GM19455 (cell line): Measurements from ENCODE around the gene SRGAP1.
"Not testable (repeated sequence)": the region's sequence is repeated elsewhere in the genome, so short reads cannot be mapped to it uniquely, and the experiment has no call there.

Experiments used
- ATAC-seq: cut with Tn5 transposase; IDR thresholded peaks from one replicate; pipeline ENCODE4 v1.9.1; 2021; ENCODE audit not compliant: unreplicated experiment

The SRGAP1 gene

GRCh38 chr12:64001439-64001838, 156.9 kb downstream of the SRGAP1 start:
- ATAC-seq = no peak

DNA sequence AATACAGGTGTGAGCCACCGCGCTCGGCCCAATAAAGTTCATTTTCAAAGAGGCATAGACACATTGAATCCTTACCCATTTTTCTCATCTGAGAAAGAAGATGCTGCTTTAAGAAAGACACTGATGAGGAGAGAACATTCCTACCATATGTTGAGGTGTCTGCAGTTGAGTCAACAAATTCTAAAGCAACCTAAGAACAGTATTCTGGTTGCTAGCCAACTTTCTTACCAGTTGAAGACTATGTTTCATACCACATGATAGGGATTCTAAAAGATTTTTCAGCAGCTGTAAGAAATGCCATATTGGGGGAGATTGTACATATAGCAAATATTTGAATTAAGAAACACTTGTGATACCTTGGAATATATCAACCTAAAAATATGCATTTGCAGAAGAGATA, 160.1 kb downstream of the SRGAP1 start:
- ATAC-seq = no peak

GRCh38 chr12:64006211-64006825, 161.8 kb downstream of the SRGAP1 start:
- no peak for ATAC-seq

GRCh38 chr12:64007853-64008252, 163.4 kb downstream of the SRGAP1 start:
- ATAC-seq = no peak

DNA sequence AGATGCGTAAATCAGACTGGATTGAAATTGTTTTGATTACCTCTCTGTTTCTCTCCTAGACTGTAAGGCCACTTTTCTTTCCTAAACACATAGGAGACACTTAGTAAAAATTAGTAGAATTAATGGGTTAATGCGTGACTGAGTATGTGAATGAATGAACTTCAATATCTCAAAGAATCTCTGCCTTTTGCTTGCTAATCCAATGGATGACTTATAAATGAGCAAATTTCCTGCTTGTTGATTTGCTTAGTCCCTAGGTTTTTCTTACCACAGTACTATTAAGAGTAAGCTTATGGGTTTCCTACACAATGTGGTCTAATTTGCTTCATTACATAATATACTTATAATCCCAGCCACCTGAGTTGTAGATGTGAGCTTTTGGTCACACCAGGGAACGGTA, 164.1 kb downstream of the SRGAP1 start:
- ATAC-seq = no peak

- ATAC-seq = peak; percentile 46
Measured at GRCh38 chr12:64009321-64010068, 165.0 kb downstream of the SRGAP1 start.

DNA sequence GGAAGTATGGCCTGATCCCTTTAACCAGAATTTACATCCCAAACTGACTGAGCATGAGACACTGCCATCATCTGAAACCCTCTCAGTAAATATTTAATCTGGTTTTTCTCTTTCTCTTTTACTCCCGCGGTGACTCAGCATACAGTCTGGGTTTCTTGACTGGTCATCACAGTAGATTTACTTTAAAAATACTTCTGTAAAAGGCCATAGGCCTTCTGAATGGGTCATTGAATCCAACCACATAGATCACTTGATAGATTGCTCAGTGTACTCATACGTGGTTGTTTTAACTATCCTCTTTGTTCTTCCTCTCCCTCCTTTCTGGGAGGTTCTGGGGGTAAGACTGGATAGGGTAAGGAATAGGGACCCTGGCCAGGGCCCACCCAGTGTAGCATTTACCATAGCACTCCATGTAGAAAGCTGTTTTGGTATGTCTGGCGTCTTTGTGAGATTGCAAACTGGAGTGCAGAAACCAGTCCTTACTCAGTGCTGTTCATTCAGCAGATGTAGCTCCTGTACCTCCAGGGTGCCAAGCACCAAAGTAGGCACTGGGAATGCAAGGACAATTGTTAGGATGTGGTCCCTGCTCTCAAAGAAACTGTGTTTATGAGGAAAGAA, 165.7 kb downstream of the SRGAP1 start:
- ATAC-seq = peak; percentile 60

- no peak for ATAC-seq
Measured at GRCh38 chr12:64016521-64016920, 172.0 kb downstream of the SRGAP1 start.

DNA sequence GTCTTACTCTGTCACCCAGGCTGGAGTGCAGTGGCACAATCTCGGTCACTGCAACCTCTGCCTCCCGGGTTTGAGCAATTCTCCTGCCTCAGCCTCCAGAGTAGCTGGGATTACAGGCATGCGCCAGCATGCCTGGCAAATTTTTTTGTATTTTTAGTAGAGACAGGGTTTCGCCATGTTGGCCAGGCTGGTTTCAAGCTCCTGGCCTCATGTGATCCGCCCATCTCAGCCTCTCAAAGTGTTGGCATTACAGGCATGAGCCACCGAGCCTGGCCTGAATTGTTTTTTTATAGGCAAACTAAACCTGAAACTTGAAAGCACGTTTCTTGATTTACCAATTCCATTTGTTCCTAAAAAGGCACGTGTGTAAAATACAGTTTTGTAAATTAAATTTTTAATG, 173.6 kb downstream of the SRGAP1 start:
- not testable (repeated sequence) for ATAC-seq

- ATAC-seq = no peak
Measured at GRCh38 chr12:64018524-64018923, 174.0 kb downstream of the SRGAP1 start.

- no peak for ATAC-seq
Measured at GRCh38 chr12:64019101-64019500, 174.6 kb downstream of the SRGAP1 start.

- ATAC-seq = no peak
Measured at GRCh38 chr12:64019654-64020053, 175.2 kb downstream of the SRGAP1 start.

DNA sequence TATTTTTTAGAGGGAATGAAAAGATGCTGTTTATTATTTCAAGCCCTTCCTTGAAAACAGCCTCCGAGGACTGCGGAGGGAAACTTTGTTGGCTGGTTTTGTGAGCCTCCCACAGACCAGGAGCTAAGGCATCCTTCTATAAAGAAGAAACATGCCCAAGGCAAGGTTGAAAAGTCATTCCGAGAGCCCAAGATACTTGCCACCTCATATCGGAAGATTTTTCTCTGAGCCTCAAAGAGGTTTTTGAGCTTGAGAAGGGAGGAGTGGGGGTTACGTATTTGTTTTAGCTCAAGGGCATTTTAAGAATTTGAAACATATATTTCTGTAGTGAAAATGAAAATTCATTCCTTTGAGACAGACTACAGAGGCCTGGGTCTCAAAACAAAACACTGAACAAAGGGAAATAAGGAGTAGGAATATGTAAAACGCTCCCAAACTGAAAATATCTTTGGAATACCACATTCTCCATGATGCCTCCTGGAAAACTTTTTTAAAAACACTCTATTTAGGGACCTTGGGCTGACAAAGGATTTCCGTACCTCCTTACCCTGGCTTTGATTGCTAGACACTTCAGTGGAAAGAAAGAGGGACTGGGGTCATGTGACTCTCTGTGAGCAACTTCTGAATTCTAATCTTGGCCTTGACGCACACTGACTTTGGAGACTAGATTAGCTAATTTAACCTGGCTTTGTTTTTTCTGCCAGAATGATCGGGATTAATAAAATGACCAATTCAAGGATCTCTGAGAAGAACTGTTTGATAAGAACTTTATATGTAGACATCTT, 180.9 kb downstream of the SRGAP1 start:
- no peak for ATAC-seq

DNA sequence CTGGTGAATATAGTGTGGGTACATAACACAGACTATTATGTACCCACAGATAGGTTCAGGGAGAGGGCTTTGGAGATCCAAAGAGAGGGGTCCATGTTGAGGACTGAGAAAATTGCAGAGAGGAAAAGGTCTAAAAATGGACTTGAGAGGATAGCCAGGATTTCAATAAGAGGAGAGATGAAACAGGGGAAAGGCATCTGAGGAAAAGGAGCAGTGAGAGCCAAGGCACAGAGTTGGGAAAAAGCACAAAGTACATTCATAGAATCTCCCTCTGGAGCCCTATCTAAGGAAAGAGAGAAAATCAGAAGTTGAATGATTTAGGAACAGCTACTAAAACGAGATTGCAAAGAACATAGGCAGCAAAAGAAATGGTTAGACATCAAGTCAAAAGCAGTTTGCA, 182.8 kb downstream of the SRGAP1 start:
- no peak for ATAC-seq

- ATAC-seq = no peak
Measured at GRCh38 chr12:64028541-64028940, 184.0 kb downstream of the SRGAP1 start.

DNA sequence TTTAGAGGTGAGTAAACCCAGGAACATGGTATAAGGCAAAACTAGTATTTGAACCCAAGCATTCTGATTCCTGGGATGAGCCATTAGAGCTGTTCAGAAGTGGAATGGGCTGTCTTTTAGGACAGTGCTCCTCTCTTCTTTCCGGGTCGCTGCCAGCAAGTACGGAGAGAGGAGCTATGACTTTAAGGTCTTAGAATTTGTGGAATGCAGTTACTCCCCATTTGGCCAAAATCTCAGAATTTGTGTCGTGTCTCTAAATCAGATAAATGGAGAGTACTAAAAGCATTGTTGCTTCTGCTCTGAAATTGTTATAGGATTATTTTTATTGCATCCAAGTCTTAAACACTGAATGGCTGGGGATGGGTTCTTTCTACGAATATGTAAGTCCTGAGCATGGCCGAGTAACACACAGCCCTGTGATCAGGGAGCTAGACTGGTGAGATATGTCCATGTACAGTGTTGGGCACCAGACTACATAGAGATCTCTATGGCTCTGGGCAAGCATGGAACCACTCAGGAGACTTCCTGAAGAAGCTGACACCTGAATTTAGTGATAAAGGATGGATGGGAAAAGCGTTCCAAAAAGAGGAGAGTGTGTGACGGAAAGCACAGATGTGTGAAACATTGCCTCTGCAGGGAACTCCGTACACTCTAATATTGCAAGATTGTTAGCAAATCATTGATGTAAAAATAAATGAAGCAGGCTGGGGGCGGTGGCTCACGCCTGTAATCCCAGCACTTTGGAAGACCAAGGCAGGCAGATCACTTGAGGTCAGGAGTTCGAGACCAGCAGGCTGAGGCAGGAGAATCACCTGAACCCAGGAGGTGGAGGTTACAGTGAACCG, 184.7 kb downstream of the SRGAP1 start:
- ATAC-seq = no peak

DNA sequence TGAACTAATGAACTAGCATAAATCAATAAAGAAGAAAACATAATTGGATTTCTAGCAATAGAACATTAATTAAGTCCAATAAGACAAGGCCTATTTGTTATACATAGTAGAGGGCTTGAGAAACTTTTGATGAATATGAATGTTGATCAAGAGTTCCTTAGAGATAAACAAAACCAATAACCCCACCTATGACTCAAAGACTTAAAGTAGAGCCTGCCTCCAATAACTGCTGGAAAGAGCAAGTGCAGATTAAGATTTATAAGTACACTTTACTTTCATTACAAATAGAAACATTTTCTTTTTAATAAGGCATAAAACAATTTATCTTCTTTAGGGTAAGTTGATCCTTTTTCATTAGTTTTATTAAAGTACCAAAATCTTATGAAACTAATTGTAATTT, 185.7 kb downstream of the SRGAP1 start:
- no peak for ATAC-seq

- not testable (repeated sequence) for ATAC-seq
Measured at GRCh38 chr12:64034056-64034455, 189.6 kb downstream of the SRGAP1 start.

- ATAC-seq = no peak
Measured at GRCh38 chr12:64034901-64035576, 190.5 kb downstream of the SRGAP1 start.

DNA sequence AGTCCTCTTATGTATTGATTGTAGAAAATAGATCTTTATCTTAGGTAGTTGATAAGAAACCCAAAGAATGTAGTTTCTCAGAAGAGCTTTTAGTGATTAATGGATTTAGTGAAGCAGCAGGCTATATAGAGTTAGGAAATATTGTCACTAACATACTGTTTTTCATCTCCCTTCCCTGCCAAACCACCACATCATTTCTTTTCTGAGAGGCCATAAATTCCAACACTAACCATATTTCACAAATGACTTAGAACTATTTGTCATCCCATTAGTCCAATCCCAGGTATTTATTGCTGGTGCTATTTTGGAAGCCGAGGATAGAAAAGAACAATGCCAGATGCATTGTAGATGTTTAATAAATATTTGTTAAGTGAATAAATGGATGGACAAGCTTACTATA, 191.9 kb downstream of the SRGAP1 start:
- ATAC-seq = no peak
